HG03354 (cell line): ENCODE results near the gene ZNF608.

Source experiments
- ATAC-seq: cut with Tn5 transposase; IDR thresholded peaks from one replicate; pipeline ENCODE4 v1.9.1; 2021; ENCODE audit warnings: mild to moderate bottlenecking; ENCODE audit not compliant: unreplicated experiment, poor library complexity, severe bottlenecking

ZNF608 gene

DNA sequence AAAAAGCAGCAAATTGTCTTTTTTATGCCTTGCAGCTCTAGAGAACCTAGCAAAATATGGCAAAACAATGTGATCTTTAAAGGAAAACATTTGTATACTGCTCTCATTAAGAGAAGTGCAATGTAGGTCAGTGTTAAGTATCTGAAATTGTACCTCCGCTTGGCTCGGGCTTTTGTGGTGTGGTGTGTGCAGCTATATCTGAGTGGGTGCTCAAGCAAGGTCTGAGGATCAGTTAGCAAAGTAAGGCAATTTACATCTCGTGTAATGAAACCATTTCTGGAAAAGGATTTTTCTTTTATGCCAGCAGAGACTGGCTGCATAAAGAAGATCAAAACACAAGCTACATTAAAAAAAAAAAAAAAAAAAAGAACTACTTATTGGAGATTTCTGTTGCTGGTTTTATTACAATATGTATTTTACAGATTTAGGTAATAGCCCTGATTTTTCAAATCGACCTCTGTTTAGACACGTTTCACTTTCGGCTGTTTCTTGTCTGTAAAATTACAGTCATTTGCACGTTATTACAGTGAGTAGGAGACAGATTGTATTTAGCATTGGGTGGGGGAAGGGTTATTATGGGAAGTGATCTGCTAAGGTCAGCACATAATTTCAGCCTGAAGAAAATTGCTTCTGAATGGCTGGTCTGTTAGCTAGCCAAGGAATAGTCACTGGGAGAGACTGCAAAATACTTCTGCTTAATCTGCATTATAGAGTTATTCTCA, 7.9 kb upstream of the ZNF608 start:
- no peak for ATAC-seq

DNA sequence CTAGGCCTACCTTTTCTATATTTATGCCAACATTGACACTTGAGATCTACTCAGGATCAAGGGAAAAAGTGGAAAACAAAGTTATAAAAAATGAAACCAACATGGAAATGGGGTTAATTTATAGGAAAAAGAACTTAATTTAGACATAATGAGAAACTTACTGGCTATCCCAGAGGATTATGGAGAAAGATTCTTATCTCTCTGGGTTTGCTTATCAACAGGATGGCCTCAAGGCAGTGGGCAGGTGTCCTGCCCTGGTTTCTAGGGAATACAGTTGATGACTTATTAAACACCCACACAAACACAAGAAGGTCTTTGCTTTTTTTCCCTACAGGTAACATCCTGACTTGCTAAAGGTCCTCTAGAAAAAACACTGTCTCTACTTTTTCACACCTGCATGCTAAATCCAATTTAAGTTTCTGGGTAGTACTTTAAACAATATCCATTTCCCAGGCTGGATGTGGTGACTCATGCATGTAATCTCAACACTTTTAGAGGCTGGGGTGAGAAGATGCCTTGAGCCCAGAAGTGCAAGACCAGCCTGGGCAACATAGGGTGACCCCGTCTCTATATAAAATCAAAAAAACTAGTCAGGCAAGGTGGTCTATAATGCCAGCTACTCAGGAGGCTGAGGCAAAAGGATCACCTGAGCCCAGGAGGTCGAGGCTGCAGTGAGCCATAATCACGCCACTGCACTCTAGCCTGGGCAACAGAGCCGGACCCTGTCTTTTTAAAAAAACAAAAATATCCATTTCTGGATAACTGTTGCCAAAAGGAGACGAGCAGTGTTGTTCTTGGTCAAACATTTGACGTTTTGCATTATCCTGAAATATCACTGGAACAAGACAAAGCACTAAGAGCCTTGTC, 6.6 kb upstream of the ZNF608 start:
- no peak for ATAC-seq

DNA sequence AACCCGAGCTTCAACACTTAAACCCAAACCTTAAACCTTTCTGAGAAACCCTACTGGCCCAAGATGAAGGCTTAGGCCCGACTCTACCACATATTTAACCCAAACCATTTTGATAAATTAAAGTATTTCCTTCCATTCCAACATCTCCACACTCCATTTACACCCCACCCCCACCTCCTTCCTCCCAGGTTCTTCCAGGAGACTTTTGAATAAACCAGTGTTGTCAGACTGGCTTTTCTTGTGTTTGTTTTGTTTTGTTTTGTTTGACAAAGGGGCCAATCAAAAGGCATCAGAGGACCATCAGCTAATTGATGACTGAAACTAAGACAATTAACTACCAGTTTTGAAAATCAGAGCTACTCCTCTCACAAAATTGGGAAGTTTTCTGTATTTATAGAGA, 4.6 kb upstream of the ZNF608 start:
- ATAC-seq = no peak

GRCh38 chr5:124748687-124749594, 2.5 kb upstream of the ZNF608 start:
- ATAC-seq = peak; percentile 84

DNA sequence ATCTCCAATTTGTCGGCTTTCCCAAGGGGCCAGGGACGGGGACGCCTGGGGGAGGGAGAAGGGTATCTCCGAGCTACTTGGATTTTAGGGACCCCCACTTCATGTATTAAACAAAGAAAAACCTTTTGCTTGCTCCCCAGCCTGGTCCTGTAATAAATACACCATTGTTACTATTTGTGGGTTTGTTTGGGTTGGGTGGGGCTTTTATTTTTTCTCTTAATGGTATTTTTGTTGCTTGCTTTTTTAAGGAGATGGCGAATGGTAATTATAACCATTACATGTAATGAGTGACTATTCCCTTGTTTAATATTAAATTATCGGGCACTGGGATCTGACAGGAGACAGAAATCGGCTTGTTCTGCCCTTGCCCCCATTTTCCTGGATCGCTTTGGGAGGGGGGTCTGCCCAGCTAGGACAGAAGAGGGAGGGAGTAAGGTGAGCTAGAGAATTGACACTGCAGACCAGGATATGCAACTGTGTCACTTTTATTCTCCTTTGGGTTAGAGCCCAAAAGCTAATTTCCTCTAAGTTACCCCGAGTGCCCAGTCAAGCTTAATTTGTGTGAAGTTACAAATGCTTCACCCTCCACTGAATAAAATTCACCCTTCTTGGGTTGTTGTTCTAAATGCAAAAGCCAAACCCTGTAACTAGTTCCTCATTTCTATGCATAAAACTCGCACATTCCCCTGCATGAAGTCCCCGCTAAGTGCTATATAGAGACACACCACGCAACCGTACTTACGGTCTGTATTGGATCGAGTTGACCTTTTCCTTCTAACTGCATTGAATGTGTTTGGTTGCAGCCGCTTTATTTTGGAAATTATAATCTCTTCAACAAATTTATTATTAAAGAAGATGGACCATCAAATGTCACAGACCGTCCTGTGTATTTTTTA, 1.6 kb upstream of the ZNF608 start:
- peak; percentile 53 for ATAC-seq

DNA sequence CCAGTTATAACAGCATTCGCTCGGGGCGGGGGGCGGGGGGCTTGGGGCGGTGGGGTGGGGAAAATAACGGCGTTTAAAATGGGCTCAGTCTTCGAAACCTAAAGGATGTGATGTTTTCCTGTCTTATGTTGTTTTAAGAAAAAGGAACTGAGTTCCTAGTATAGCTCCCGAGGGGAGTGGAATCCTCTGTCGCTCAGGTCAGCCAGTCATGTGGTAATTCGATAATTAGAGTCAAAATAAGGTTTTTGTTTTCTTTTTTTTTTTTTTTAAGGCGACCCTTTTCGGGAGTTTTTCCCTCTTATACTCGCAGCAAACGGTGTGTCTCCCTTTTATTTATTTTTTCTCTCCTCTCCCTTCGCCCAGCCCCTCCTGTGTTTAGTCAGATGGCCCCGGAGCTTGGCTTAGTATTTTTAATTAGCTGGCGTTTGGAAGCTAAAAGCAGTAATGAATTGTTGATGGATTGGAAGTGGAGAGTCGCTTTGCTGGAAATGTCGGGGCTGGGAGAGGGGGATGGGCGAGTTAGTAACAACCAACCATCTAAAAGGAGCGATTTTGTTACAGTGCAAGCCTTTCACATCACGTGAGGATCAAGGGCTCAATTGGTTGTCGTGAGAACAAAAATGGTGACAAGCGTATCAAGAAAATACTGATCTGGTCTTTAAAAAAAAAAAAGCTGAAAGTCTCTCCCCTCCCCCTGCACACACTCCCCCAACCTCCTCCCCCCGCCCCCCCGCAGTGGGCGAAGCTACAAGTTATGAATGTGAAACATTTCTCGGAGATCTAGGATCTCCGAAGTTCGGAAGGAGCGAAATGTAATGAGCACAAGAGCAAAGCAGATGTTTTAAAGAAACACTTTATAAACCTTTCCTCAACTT, 714 bp upstream of the ZNF608 start:
- ATAC-seq = peak; percentile 35

DNA sequence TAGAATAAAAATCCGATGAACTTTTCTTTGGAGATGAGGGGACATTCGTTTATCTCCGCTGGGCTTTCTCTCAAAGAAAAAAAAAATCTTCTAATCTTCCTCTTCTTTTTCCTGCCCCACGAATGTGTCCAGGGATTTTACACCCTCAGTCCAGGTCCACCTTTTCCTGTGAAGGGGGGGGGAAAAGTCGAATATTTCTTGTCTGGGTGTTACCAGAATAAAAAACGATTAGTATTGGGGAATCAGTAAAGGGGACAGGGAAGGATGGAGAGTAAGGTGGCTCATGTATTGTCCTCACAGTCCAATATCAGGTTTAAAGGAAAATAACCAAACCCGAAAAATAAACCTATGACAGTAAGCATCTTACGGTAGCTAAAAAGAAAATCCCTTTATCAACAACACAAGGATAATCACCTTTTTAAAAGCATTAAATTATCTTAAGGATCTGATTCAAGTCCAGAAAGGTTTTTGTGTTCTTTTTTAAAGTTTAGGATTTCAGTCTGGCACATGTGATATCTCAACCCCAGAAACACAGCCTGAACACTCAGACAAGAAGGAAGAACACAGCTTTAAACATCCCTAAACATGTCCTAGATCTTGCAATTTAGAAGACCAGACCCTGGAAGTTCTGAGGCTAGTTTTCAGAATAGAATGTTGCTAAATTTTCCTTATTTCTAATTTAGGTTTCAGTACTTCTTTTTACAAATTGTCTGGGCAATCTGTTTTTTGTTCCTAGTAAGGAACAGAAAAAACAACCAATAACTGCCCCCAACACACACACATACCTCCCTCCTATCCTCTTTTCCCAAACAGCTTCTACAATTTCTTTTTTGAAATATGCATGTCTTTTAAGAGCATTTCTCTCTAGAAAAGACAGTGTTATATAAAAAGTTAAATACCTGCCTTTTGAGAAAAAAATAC, 1.2 kb downstream of the ZNF608 start:
- ATAC-seq = no peak

DNA sequence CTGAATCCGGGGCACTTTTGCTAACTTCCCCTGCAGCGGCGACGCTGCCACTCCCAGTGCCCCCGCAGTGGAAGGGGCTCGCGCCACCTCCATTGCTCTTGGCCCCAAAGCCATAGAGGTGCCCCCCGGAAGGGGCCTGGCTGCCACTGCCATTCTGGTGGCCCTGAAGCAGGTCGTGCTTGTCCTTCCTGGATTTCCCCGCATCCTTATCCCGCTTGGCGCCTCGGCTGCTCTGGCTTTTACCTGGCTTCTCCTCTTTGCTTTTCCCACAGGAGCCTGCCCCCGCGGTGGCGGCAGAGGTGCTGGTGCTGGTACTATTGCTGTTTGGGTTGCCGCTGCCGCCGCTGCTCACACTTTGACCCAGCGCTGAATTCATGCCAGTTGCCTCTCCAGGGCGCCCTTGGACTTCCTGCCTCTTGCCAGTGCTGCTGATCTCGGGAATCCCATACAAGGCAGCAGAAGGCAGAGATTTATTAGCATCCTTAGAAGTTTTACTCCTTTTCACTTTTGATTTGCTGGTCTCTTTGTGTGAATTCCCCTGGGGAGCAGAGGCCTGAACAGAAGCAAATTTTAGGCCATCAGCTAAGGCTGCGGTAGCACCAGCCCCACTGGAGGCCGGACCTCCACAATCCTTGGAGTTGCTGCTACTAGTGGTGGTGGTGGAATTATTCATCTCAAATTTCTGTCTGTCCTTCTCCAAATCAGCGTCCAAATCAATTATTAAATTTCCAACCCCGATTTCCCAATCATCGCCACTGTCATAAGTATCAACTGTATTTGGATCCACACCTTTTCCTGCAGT, 2.1 kb downstream of the ZNF608 start:
- ATAC-seq = no peak

- no peak for ATAC-seq
These were observed 2.8 kb downstream of the ZNF608 start for GRCh38 chr5:124743602-124744169.

DNA sequence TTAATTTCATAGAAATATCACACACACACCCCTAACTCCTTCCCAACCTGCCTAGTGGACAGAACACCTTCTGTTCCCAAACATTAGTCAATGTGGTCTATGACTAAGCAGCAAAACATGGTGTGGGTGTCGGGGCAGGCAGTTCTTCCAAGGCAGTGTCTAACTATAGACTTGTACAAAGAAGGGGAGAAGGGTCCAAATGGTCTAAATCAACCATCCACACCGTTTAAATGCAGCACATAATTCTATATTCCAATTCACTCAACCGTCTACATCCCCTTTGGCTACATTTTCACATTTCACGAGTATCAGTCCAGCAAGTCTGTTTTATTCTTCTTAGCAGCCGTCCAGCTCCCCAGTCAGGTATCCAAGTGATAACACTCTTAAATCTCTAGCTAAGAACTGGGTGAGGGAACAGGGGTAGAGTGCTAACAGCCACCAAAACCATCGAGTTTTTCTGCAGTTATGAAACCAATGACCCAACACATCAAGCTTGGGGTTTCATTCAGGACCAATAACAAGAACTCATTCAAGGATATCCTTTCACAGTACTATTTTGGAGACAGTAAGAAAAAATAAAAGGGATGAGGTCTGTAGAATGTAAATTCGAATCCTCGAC, 3.3 kb downstream of the ZNF608 start:
- no peak for ATAC-seq

GRCh38 chr5:124742521-124742920, 3.9 kb downstream of the ZNF608 start:
- no peak for ATAC-seq

GRCh38 chr5:124741711-124742496, 4.5 kb downstream of the ZNF608 start:
- ATAC-seq = no peak

DNA sequence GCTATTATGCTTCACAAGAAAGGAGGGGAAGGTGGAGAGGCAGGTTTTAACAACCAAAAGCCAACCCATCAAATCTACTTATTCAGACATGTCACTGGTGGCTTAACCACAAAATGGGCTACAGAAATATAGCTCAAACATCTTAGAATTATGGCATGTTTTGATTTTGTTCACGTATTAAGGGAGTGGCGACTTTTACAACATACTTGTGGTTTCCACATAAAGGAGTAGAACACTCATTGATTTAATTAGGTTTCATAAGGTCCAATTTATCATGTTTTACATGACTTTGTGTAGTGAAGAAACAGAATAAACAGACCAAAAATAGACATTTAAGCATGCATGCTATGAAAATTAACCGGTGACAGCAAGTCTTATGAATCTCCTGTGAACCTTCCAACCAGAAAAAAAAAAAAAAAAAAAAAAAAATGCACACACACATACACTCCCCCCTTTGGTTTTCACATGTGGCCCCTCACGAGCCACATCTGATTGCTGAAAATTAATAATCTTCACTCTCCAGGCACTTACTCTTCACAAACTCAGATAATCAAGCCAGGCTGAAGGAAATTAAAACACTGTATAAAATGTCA, 5.4 kb downstream of the ZNF608 start:
- no peak for ATAC-seq

DNA sequence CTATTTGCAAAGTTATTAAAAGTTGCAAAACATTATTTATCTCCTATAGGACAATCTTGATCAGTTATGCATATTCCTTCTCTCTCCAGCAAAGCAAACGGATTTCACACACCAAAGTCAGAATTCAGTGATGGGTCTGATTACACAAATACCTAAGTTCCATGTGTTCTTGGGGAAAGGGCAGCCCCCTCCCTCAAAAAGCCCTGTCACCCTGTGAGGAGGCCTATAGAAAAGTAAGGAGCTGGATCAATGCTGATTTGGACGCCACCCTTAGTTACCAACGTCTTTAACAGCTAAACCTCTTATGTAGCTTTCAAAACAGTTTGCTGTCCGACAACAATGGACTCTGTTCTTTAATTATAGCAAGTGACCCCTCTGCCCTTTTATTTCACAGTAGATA, 6.4 kb downstream of the ZNF608 start:
- ATAC-seq = no peak

DNA sequence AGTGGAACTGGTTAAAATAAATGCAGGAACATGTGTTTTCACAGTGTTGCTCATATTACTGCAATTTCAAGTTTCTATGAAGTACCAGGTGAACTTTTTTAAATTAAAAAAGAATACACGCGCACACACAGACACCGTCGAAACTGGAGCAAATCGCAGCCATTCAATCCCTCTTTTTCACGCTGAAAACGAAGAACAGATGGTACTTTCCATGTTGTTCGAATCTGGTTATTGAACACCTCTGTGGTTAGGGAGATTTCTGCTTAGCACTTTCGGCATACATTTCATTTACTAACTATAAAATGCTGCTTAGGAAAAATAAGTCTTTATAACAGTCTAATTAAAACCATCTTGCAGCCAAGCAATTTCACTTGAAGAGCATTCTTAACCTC, 6.8 kb downstream of the ZNF608 start:
- no peak for ATAC-seq
